Ishikawa (cell line): ENCODE data around the gene CTXN1.

Source experiments
- EP300 ChIP-seq: IDR thresholded peaks from 2 replicates; pipeline ENCODE4 v1.6.1; 2012; ENCODE audit warnings: borderline replicate concordance
- REST ChIP-seq: IDR thresholded peaks from 2 replicates; pipeline ENCODE4 v1.6.1; 2012; ENCODE audit warnings: low read depth, mild to moderate bottlenecking

DNA sequence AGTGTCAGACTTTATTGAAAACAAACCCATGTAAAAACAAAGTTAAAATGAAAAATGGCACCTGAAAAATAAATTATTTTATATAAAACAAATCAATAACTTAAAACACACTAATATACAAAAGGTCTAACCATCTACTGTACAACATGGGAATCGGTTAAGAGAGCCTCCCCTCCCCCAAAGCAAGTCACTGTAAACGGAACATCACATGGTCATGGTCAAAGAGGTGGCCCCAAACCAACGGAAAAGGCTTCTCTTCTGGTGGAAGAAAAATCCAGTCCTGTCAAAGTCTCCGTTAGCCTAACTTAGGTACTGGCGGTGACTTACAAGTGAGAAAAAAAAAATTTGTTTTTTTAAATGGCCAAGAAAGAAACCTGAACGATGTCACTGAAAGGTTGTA lies 33.3 kb upstream of the CTXN1 start:
- TF ChIP-seq EP300: no peak
- TF ChIP-seq REST: no peak
